ENCODE results near the gene GARRE1. TPM values are rescaled to one million over a fixed set of nuclear protein-coding genes. Genes with fewer than 3 reads are reported as not detected.
A peak's percentile ranks its signal among the peaks of the same experiment; 100 is the strongest.
"Not testable (repeated sequence)": the region's sequence is repeated elsewhere in the genome, so short reads cannot be mapped to it uniquely, and the experiment has no call there.

The GARRE1 gene, protein sequence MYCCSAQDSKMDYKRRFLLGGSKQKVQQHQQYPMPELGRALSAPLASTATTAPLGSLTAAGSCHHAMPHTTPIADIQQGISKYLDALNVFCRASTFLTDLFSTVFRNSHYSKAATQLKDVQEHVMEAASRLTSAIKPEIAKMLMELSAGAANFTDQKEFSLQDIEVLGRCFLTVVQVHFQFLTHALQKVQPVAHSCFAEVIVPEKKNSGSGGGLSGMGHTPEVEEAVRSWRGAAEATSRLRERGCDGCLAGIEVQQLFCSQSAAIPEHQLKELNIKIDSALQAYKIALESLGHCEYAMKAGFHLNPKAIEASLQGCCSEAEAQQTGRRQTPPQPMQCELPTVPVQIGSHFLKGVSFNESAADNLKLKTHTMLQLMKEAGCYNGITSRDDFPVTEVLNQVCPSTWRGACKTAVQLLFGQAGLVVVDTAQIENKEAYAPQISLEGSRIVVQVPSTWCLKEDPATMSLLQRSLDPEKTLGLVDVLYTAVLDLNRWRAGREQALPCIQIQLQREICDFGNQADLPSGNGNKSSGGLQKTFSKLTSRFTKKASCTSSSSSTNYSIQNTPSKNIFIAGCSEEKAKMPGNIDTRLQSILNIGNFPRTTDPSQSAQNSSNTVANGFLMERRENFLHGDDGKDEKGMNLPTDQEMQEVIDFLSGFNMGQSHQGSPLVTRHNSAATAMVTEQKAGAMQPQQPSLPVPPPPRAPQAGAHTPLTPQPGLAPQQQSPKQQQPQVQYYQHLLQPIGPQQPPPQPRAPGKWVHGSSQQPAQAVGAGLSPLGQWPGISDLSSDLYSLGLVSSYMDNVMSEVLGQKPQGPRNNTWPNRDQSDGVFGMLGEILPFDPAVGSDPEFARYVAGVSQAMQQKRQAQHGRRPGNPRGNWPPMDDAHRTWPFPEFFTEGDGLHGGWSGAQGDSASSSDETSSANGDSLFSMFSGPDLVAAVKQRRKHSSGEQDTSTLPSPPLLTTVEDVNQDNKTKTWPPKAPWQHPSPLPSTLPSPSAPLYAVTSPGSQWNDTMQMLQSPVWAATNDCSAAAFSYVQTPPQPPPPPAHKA (N-terminal part only)
- 10 to 100 TPM in 1 of 4 donors, 1 to 10 TPM in 3; 8.5 to 13.7 (median 9.2) TPM for total RNA-seq

DNA sequence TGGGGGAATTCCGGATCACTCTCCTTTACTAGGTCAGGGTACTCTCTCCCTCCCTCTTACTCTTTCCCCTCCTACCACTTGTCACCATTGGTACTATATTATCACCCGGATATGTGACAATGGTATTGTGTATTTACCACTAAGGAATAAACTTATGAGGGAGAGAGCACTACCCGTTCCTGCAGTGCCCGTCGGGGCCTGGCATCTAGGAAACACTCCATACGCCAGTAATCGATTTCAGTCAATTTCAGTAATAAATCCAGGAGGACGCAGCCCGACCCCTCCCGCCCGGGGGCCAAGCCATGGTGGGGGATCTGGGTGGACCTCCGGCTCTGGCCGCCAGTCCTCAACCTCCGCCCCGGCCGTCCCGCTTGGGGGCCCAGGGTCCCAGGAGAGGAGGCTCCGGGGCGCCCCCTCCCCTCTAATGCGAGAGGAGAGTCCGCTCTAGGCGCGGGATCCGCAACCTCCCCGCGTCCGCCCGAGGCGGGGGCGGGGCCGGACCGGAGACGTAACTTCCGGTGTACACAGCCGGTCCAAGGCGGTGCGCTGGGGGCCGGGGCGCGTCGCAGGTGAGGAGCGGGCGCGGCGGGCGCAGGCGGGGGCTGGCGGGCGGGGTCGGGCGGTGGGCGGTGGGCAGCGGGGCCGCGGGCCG is at the start of gene GARRE1:
TSS of gene GARRE1 (plus strand) at position 509 of the 652 bp plus-strand sequence. CDS start 45,920 bp downstream, outside the sequence.
- H3K4me1 ChIP-seq, result peaks cover 0 to 29% (median 6%) of the 10 kb centered on the region in 3 donors
- H3K9me3 ChIP-seq, result no peaks in the 10 kb centered on the region
- H3K36me3 ChIP-seq, result peaks cover 0 to 5% (median 0%) of the 10 kb centered on the region in 3 donors
- peak within 1 kb of the TSS; percentile 94 to 96 (median 95) for H3K4me3 ChIP-seq
- TF ChIP-seq, protein P1, sequence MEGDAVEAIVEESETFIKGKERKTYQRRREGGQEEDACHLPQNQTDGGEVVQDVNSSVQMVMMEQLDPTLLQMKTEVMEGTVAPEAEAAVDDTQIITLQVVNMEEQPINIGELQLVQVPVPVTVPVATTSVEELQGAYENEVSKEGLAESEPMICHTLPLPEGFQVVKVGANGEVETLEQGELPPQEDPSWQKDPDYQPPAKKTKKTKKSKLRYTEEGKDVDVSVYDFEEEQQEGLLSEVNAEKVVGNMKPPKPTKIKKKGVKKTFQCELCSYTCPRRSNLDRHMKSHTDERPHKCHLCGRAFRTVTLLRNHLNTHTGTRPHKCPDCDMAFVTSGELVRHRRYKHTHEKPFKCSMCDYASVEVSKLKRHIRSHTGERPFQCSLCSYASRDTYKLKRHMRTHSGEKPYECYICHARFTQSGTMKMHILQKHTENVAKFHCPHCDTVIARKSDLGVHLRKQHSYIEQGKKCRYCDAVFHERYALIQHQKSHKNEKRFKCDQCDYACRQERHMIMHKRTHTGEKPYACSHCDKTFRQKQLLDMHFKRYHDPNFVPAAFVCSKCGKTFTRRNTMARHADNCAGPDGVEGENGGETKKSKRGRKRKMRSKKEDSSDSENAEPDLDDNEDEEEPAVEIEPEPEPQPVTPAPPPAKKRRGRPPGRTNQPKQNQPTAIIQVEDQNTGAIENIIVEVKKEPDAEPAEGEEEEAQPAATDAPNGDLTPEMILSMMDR (IDR thresholded peaks at IDR 0.05), result no peak
- peak in 3 of 4 donors; percentile 44 to 94 (median 63) for TF ChIP-seq POLR2A (IDR thresholded peaks at IDR 0.05)
- peak; percentile 32 for DNase-seq
- intact Hi-C loops (cut with DNase I), result no loop called here
- H3K27ac ChIP-seq, result peak within 1 kb of the TSS; percentile 93 to 97 (median 96)
- WGBS, 2 donors, result 0% methylated on average over 4 to 7 of the region's 56 CpGs
- H3K27me3 ChIP-seq, result no peaks in the 10 kb centered on the region

DNA sequence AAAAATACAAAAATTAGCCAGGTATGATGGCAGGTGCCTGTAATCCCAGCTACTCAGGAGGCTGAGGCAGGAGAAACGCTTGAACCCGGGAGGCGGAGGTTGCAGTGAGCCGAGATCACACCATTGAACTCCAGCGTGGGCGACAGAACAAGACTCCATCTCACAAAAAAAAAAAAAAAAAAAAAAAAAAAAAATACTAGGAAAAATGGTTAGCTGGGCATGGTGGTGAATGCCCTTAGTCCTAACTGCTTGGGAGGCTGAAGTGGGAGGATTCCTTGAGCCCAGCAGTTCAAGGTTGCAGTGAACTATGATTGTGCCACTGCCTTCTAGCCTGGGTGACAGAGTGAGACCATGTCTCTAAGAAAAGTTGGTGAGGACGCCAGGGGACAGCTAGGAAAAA is 49.0 kb upstream of the GARRE1 start:
- peaks cover 3 to 94% (median 3%) of the 10 kb centered on the region in 3 donors for H3K36me3 ChIP-seq
- DNase-seq; intact Hi-C loops (cut with DNase I); H3K27me3 ChIP-seq; H3K4me3 ChIP-seq; H3K9me3 ChIP-seq; H3K4me1 ChIP-seq; H3K27ac ChIP-seq: not testable (repeated sequence)
- 94 to 99% methylated on average over 7 of the region's 7 CpGs for WGBS, 2 donors

DNA sequence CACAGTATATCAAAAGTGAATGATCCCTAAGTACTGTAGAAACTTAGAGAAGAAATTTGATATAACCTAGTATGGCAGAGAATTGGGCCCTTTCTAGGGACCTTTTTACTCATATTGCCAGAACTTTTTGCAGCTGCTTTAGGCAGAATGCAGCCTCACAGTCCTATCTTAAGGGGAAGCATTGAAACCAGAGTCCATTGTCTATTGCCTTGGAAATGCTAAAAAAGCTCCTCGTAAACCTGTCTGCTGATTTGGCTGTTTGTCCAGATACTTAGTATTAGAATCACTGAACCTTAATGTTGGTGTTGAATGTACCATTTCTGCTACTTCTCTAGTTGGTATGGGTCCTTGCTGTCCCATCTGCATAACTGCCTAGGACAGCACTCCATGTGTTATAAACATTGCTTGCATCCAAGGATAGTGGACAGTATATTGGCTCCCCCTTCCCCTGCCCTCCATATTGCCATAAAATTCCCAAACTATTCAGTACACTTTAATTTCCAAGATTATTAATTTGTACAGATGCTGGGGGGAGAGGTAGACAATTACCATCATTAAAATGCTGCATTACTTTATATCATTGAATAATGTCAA is 46.0 kb upstream of the GARRE1 start:
- no peak overlapping the region for H3K27ac ChIP-seq
- H3K9me3 ChIP-seq, result no peaks in the 10 kb centered on the region
- WGBS, 2 donors, result 80 to 94% methylated on average over 1 of the region's 1 CpG
- no peak for DNase-seq
- H3K27me3 ChIP-seq, result no peaks in the 10 kb centered on the region
- no peak for TF ChIP-seq POLR2A (IDR thresholded peaks at IDR 0.05)
- TF ChIP-seq, protein P1 (IDR thresholded peaks at IDR 0.05), result no peak
- intact Hi-C loops (cut with DNase I), result no loop called here
- H3K4me1 ChIP-seq, result no peaks in the 10 kb centered on the region
- H3K4me3 ChIP-seq, result no peak overlapping the region
- H3K36me3 ChIP-seq, result peaks cover 4 to 94% (median 10%) of the 10 kb centered on the region in 3 donors

DNA sequence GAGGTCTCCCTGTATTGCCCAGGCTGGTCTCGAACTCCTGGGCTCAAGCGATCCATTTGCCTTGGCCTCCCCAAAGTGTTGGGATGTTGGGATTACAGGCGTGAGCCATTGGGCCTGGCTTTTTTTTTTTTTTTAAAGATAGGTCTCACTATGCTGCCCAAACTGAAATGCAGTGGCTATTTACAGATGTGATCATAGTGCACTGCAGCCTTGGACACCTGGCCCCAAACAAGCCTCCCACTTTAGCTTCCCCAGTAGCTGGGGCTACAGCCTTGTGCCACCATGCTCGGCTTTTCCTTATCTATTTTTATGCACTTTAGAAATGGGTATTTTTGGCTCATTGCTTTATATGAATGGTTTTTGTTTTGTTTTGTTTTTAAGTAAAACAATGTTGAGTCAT is 44.6 kb upstream of the GARRE1 start:
- no peaks in the 10 kb centered on the region for H3K4me1 ChIP-seq
- no peaks in the 10 kb centered on the region for H3K27me3 ChIP-seq
- H3K4me3 ChIP-seq, result no peak overlapping the region
- 70 to 94% methylated on average over 4 of the region's 4 CpGs for WGBS, 2 donors
- no peak for TF ChIP-seq POLR2A (IDR thresholded peaks at IDR 0.05)
- TF ChIP-seq, protein P1 (IDR thresholded peaks at IDR 0.05), result no peak
- no peak overlapping the region for H3K27ac ChIP-seq
- intact Hi-C loops (cut with DNase I), result no loop called here
- H3K9me3 ChIP-seq, result no peaks in the 10 kb centered on the region
- no peak for DNase-seq
- H3K36me3 ChIP-seq, result peaks cover 4 to 100% (median 10%) of the 10 kb centered on the region in 3 donors

DNA sequence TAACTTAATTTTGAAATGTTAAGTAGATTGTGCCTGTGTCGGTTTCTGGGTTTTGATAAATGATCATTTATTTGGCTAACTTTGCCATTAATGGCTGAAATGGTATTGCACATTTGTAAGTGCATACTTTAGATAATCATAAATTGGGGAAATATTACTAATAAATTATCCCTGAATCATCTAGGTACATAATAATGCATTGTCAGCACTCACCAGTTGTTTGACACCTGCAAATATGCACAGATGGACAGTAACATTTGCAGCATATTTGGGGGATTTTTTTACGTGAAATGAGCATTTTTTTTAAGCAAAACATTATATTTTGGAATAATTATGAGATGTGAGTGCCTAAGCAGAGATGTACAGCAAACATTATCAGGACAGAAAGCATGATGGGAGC is 41.1 kb upstream of the GARRE1 start:
- intact Hi-C loops (cut with DNase I), result no loop called here
- H3K9me3 ChIP-seq, result no peaks in the 10 kb centered on the region
- TF ChIP-seq, protein P1 (IDR thresholded peaks at IDR 0.05), result no peak
- no peak for TF ChIP-seq POLR2A (IDR thresholded peaks at IDR 0.05)
- peaks cover 7 to 94% (median 10%) of the 10 kb centered on the region in 3 donors for H3K36me3 ChIP-seq
- no peak overlapping the region for H3K27ac ChIP-seq
- no peak for DNase-seq
- H3K4me1 ChIP-seq, result peaks cover 0 to 4% (median 0%) of the 10 kb centered on the region in 3 donors
- no peak overlapping the region for H3K4me3 ChIP-seq
- H3K27me3 ChIP-seq, result no peaks in the 10 kb centered on the region
- 92 to 96% methylated on average over 2 of the region's 2 CpGs for WGBS, 2 donors

Measured in esophagus squamous epithelium (tissue), 5 donors.